SIG-M5 (cell line): ENCODE measurements around the gene CDH23.

Experiments
- DNase-seq: peaks from one replicate; lab custom pipeline; 2025; lab: John Stamatoyannopoulos, UW

Gene CDH23

DNA sequence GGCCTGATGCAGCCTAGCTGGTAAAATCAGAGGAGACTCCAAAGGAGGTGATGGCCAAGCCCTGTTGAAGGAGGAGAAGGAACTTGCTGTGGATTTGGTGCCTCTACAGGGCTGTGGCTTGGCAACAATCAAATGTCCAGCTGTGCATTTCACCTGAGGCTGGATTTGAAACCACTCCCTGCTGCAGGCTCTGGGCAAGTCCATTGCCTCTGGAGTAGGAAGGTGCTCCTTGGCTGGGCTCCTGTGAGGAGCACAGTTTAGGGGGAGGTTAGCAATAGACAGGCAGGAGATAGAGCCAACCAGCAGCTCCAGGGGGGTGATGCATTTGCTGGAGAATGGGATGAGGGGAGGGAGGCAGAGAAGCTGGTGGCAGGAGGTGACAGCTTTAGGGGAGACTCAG, 26.5 kb downstream of the CDH23 start:
- DNase-seq = no peak

DNA sequence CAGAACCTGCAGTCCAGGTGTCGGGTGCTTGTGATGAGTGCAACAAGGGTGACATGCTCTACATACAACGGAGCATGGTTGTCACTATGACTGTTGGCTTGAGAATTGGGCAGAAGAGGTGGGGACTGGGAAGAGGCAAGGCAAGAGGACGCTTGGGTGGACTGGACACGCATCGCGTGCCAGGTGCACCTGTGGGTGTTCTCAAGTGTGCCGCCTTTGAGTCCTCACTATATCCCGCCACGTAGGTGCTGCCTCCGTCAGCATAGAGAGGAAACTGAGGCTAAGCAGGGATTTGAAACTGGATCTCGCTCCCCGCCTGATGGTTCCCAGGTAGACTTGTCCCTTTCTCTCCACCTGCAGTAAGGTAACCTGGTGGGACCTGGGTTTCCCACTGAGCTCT, 27.2 kb downstream of the CDH23 start:
- DNase-seq = no peak

DNA sequence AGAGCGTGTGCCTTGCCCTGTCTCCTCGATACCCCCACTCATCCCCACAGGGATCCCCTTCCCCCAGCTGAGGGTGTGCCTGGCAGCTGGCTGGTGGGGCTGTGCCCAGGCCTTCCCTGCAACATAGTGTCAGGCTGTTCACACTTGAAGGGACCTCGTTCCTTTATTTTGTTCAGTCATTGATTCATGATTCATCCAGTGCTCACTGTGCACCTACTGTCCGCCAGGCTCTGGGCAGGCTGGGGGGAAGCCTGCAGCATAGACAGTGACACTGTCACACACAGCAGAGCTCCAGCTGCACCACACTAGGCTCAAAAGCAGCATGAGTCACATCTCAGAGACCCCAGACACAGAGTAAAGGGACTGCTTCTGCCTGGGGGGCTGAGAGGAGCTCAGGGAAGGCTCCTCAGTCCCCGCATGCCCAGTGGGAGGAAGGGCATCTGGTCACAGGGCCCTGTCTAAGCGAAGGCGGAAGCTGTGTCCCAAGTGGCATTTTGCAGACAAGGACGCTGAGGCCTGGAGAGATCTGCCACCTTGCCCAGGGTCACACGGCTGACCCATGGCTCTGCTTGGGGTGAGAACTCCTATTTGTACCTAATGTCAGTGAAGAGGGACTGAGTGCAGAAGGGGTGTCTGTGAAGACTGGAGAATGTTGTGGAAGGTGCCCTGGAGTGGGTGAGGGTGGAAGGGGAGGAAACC, 27.9 kb downstream of the CDH23 start:
- no peak for DNase-seq

DNA sequence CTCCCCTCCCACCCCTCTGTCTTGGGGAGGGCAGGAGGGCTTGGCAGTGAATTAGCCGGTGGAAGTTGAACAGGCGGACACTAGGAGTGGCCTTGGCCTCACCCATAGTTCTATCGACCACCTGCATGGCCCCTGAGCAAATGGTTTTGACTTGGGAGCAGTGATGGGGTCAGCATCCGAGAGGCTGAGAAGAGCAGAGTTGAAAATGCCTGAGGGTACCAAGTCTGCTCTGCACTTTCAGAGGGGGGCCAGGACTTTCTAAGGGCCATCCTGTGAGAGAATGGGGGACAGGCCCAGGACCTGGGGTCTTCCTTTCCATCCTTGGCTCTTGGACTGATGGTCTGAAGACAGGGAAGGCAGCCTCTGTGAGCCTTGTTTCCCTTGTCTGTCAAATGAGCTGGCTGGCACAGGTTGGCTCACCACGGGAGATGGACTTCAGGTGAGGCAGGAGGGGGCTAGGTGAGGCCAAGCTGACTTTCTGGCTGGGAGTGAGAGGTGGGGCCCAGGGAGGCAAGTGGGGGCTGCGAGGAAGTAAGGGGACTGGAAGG, 29.4 kb downstream of the CDH23 start:
- DNase-seq = no peak

DNA sequence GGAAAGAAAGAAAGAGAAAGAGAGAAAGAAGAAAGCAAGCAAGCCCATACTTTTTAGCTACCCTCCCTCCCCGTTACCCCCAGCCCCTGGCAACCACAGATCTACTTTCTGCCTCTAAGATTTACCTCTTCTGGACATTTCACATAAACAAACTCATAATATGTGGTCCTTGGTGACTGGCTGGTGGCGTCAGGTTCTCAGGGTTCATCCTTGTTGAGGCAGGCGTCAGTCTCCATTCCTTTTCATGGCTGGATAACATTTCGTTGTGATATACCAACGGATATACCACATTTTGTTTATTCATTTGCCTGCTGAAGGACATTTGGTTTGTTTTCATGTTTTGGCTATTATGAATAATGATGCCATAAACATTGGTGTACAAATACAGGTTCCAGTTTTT, 30.5 kb downstream of the CDH23 start:
- DNase-seq = no peak

DNA sequence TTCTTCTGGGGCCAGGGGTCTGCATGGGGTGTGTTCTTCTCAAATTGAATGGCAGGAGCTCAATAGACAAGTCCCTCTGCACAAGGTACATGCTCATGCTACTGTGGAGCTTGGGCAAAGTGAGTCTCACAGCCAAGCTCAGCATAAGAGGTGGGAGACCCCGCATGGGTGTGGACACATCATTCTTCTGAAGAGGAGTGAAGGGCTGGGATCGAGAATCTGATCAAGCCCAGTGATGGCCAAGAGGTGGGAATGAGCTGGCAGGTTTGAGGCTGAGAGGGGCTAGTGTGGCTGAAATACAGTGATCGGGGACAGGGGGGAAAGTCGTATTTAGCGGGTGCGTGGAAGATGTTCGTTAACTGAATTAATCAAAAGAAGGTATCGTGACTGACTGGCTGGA, 32.6 kb downstream of the CDH23 start:
- DNase-seq = no peak

DNA sequence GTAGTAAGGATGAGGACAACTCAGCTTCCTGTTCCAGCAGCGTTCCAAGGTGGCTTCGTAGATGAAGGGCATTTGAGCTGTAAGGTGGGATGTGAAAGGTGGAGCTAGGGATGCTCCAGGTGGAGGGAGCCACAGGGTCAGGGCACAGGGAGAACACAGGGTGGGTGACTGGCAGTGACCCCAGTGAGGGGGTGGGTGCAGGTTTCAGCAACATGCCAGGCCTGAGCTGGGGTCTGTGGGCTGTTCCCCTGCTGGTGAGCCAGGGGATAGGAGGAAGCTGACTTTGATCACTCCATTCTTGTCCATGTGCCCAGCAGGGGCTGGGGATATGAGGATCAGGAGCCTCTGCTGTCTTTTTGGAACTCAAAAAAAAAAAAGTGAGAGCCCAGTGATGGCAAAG, 33.2 kb downstream of the CDH23 start:
- DNase-seq = no peak

DNA sequence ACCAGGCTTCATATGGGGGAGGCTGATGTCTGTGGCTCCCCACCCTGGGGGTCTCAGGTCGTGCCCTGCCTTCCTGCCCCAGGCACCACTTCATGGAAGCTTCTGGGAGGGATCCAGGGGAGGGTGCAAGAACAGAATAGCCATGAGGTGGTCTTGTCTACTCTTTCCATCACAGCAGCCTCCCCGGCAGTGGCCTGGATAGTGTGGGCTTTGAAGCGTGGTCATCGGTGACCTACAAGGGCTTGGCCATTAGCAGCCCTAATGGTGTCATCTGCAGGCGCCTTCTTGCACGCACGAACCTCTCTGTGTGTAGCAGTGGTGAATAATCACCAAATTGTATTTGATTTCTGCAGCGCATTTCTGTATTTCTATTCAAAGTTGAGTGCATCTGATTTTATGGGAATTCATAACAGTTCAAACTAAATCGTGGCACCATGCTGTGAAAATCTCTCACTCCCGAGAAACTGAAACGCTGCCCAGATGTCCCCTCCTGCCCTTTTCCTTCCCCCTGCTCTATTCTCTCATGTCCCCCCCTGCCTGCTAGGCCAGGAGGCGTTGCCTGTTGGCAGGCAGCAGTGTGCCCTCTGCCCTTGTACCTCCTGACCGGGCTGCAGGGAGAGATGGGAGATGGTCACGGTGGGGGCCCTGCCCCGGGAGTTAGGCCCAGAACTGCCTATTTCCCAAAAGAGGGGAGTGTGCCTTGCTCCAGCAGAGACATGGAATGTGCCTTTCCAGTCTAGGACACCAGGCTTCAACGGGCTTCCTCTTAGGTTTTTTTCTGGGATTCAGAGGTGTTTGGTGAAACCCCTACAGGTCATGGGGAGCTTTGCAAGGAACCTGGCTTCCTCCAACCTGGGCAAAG, 34.8 kb downstream of the CDH23 start:
- DNase-seq = no peak

DNA sequence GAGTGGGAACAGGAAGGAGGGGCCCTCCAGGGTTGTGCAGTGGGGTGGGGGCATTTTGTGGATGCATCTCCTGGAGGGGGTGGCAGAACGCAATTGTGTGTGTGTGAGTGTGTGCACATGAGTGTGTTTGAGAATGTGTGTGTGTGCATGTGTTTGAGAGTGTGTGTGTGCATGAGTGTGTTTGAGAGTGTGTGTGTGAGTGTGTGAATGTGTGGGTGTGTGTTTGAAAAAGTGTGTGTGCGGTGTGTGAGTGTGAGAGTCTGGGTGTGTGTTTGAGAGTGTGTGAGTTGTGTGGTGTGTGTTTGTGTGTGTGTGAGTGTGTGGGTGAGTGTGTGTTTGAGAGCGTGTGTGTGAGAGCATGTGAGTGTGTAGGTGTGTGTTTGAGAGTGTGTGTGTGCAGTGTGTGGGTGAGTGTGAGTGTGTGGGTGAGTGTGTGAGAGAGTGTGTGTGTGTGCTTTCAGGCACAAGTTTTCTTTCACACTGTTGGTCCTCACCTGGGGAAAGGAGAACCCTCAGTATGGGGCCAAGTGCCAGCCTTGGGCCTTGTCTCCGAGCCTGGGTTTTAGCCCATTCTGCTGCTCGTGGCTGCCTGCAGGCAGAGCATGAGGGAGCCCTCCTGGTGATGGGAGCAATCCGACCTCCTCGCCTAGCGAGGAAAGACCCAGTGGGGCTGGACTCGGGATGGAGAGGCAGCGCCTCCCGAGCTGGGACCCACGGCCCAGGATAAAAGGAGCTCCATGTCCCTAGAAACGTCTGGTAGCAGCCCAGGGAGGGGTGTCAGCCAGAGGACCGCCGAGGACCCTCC, 35.6 kb downstream of the CDH23 start:
- no peak for DNase-seq

DNA sequence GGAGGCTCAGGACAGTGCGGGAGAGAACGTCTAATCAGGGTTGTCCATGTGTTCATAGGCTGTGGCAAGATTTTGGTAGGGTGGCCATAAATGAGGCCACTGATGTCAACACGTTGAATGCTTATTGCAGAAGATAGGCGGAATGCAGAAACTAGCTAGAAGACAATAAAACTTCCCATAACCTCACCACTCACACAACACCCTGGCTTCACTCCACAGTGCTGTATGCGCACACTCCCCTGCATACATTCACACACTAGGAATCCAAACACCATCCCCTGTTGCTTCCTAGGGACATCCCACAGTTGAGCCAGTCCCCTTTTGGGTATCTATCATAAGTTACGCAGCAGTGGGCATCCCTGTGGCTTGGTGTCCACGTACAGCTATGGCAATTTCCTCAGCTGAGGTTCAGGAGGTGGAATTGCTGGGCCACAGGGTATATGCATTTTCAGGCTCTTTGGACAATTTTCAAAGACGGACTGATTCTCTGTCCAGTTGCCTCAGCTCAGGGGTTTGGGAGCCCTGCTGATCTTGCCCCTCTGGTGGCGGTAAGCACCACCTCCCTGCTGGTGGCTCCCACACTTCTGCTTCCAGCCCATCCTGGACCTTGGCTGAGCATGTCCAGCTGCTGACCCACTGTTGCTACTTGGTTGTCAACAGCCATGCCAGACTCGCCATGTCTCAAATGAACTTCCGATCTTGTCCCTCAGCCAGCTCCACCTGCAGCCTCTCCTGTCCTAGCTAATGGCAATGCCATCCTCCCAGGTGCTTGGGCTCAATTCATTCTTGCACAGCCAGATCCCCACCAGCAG, 36.4 kb downstream of the CDH23 start:
- no peak for DNase-seq

DNA sequence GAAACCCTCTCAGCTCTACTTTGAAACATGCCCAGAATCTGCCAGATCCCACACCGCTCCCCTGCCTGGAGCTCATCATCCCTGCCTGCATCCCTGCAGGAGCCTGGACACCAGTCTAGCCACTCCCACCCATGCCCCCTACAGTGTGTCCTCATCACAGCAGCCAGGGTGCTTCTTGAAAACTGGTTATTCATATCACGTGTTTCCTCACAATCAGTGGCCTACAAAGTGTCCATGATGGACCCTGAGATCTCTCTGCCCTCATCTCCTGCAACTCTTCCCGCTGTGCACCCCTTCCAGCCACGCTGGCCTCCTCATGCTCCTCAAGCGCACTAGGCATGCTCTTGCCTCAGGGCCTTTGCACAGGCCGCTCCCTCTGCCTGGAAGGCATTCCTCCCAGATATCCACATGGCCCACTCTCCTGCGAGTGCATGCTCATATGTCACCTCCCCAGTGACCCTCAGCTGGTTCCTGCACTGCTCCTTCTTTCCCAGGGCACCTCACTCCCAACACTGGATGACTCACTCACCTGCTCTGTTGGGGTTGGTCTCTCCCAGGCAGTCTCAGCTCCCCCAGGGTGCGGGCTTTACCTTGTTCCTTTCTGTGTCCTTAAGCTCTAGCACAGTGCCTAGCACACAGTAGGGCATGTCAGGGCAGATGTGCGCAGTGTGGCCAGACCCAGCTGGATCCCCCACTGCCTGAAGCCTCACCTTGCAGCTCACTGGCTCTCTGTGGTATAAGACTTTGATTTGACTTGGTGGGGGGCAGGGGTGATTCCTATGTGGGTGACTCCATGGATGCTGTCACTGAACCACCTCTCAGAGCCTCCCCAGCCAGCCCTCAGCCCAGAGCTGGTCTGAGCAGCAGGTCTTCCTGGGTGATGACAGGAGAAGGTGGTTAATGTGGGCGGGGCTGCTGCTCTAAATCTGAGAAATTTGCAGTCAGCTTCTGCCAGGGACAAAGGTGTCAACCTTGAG, 37.3 kb downstream of the CDH23 start:
- no peak for DNase-seq

DNA sequence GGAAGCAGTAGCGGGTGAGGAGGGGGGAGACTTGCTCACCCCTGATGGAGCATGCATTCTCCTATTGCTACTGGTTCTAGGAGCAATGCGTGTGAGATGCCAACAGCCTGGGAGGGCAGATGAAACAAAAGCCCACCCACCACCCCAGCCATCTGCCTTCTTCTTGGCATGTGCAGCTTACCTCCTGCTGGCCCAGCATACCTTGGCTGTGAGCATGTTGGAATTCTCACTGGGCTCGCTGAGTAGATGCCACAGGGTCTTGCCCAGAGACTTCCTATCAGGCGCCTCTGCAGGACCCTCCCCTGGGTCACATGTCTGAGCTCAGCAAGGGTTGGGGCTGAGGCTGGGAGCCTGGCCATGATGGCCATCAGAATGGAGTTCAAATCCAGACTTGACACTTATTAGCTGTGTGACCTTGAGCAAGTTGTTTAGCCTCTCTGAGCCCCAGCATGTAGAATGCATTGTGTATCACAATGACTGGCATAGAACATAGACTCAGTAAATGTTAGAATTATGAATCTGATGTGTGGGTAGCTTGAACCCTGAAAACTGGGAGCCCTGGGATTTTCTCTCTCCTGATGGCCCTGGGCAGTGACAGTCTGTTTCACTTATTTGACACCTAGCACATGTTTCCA, 38.2 kb downstream of the CDH23 start:
- DNase-seq = no peak

DNA sequence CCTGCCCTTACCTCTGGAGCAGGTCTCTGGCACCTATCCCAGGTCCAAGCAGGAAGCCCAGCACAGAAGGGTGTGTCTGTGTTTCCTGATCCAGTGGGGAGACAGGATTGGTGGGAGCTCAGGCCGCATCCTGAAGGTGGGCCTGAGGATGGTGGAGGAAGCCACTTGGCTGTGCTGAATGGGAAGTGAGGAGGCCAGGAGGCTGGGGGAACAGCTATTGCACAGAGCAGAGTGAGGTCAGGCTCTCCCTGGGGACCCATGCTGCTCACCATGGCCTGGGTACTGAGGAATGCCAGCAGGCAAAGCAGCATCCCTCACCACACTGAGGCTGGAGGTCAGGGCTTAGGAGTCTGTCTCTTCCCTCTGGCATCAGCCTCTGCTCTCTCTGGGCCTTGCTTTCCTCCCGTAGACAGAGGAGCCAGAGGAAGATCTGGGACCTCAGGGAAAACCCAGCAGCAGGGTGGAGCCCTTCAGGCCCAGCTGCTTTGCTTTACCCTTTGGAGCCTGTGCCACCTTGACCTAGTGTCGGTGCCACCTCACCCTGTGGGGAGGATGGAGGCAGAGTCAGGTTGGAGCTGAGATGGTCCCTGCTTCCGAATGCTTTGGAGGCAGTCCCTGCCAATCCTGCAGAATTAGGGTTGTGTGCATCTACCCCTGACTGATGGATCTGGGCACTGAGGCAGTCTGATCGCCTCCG, 39.0 kb downstream of the CDH23 start:
- DNase-seq = no peak

DNA sequence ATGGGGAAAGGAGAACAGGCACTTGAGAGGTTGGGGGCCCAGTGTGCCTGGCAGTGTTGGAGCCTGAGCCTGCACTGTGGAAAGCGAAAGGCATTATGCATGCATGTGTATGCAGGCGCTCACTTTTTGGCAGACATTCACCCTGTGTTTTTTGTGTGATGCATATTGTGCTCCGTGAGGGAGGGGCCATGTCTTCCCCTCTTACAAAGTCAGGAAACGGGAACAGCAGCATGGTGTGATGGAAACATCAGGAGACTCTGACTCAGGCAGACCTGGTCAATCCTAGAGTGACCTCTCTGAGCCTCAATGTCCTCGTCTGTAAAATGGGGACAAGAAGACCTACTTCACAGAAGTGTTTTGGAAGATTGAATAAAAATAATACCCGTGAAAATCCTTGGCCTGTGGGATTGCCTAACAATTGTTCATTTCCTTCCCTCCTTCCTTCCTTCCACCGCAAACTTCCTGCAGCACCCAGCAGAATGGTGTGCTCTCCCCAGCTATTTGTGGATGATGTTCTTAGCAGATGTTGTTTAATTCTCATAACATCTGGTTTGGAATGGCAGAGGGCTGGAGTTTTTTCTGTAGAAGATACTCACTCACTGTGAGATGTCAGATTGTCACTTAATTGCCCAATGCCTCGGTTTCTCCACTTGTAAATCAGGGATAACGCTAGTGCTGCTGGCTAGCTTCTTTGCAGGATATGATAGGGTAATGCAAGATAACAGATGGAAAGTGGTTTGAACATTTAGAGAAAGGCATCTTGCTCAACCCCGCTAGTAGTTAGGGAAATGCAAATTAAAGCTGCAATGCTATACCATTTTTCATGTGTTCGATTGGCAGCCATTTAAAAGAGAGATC, 39.8 kb downstream of the CDH23 start:
- no peak for DNase-seq

DNA sequence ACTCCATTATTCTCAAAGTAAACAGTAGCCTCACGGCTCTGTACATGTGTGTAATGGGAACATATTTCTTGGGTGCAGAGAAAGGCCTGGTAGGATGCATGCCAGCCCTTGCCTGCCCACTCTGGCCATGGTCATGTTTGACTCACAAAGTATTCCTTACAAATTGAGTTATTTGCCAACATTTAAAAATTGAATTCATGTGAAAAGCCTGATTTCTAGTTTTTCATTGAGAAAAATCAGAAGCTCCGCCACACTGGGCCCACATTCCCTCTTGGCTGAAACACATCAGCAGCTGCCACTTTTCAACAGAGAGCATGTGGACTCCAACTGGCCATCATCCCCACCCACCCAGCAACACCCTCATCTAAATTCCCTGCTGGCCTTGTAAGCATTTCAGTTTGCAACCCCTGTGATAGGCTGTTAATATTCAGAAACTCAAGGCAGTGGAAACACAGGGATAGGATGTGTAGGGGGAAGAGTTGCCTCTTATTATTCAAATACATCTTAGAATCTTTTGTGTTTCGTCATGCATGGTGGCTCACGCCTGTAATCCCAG, 40.9 kb downstream of the CDH23 start:
- DNase-seq = no peak

DNA sequence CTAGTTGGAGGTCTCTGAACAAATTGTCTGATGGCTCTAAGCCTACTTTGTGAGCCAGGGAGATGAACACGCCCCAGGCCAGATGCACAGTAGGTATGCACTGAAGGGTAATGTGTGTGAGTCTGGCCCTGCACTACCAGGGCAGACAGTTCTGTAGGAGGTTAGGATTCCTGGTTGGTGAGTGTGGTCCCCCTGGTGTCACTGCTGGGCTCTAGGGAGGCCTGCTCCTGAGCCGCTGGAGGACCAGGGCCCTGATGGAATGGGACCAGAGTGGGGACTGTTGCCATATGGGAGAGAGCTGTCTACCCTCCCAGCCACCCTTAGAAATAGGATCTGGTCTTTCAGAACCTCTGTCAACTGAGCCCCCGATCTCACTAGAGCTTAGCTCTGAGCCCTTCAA, 42.0 kb downstream of the CDH23 start:
- DNase-seq = no peak

DNA sequence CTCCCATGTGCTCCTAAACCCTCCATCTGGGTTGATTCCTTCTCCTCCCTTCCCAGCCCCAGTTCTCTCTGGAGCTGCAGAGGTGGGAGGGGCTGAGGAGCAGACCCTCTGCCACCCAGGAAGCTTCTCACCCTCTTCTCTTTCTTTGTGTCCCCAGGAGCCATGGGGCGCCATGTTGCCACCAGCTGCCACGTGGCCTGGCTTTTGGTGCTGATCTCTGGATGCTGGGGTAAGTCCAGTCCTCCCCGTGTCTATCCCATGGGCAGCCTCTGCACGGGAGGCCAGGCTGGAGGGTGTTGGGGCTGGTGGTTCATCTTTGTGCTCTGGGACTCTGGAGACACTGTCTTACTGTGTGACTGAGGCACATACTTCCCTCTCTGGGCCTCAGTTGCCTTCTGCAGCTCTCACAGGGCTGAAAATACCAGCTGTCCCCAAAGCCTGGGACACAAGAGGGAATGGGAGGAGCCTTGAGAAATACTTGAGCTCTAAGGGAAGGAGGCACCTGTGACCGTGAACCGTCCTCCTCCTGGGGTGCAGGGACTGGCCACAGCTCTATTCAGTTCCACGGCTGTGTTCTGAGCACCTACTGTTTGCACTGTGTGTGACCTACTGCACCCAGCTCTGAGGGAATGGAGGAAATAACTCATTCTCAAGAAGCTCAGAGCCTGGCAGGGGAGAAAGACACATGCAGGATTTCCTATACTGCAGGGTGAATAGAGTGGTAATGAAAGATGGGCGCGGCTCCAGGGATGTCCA, 43.1 kb downstream of the CDH23 start:
- no peak for DNase-seq
